ENCODE data around the gene CACNA2D3.

CACNA2D3 gene

DNA sequence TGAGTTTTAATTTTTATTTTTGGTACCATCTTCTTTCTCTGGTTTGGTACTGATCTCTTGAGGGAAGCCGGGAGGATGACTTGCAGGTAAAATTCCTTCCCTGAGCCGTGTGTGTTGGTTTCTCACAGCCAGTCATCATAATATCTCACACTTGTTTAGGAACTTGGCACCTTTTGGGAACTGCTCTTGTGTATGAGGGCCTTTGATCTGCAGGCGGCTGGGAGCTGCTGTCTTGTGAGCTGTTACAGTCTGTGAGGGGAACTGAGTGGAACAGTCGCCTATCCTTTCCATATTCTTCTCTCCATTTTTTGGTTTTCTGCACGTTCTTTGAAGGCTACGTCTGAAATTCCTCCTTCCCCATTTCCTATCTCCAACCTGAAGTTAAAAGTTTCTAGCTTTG is 75.2 kb downstream of the CACNA2D3 start:
- H3K4me1 ChIP-seq (ENCODE audit: insufficient read depth, low read length) = peaks cover 10% of the 10 kb centered on the region; the same call in 1 of the 2 replicates
- H3K36me3 ChIP-seq (ENCODE audit: insufficient read depth, low read length) = no peaks in the 10 kb centered on the region
- H3K9ac ChIP-seq (ENCODE audit: low read depth, low read length) = no peak overlapping the region
- no peaks in the 10 kb centered on the region; the same call in 1 of the 2 replicates for H3K9me3 ChIP-seq (ENCODE audit: control insufficient read depth, insufficient read depth, low read length)

DNA sequence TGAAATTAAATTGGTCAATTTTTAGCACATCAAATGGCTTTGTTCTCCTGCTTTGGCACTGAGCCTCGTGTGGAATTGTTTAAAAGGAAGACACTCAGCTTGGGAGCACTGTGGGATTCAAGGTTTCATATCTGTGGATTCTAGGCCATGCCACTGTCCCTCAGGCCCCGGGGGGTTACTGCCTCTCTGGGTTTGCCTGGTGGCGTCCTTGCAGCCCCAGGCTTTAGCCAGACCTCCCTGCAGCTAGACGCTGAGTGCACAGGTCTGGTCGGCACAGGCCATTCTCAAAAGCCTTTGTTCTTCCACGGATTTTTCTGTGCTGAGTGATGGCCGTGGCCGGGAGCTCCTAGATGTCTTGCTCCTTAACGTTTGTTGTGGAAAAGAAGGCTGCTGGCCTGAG is 76.2 kb downstream of the CACNA2D3 start:
- Histone ChIP-seq H3K9me3 (ENCODE audit: control insufficient read depth, insufficient read depth, low read length) (no peaks in the 10 kb centered on the region; the same call in 1 of the 2 replicates), H3K9ac (ENCODE audit: low read depth, low read length) (no peak overlapping the region), H3K4me1 (ENCODE audit: insufficient read depth, low read length) (peaks cover 3% of the 10 kb centered on the region; the same call in 1 of the 2 replicates), H3K36me3 (ENCODE audit: insufficient read depth, low read length) (no peaks in the 10 kb centered on the region)

DNA sequence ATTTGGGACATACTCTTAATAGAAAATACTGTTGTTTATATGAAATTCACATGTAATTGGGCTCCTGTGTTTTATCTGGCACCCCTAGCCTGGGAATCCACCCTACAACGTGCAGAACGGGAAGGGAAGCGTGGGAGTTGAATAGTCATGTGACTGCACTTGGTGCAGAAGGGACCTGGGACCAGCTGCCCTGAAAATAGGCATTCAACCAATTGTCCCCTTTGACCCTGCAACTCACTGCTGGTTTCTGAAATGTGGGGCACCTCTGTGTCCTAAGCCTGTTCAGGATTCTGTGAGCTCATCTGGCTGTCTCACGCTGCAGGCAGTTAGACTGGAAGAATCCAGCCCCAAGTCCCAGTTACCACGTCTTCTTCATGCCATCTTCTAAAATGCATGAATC is 79.7 kb downstream of the CACNA2D3 start:
- H3K9ac ChIP-seq (ENCODE audit: low read depth, low read length) = no peak overlapping the region
- no peaks in the 10 kb centered on the region for H3K36me3 ChIP-seq (ENCODE audit: insufficient read depth, low read length)
- H3K4me1 ChIP-seq (ENCODE audit: insufficient read depth, low read length) = peaks cover 2% of the 10 kb centered on the region; the same call in 1 of the 2 replicates
- no peaks in the 10 kb centered on the region for H3K9me3 ChIP-seq (ENCODE audit: control insufficient read depth, insufficient read depth, low read length)

DNA sequence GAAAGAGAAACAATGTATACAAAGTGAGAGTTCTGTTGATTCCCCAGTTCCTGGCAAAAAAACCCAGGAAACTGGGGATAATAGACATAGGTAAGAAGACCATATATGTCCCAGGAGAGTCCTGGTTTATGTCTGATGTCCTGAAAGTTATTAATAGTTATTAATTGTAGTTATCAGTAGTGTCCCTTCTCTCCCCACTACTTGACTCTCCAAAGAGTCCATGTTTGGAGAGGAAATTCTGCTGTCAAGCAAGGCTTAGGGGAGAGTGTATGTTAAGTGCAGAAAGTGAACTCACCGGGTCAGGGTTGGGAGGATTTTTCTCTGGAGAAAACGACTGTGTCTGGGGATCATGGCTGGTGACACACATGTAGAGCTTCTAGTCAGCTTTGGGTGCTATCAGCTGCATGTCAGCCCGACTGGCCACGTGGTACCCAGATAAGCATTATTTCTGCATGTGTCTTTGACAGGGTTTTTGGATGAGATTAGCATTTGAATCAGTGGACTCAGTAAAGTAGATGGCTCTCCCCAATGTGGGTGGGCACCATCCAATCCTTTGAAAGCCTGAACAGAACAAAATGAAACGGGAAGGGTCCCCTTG is 80.4 kb downstream of the CACNA2D3 start:
- H3K36me3 ChIP-seq (ENCODE audit: insufficient read depth, low read length) = no peaks in the 10 kb centered on the region
- H3K9ac ChIP-seq (ENCODE audit: low read depth, low read length) = no peak overlapping the region
- peaks cover 2% of the 10 kb centered on the region; the same call in 1 of the 2 replicates for H3K4me1 ChIP-seq (ENCODE audit: insufficient read depth, low read length)
- H3K9me3 ChIP-seq (ENCODE audit: control insufficient read depth, insufficient read depth, low read length) = no peaks in the 10 kb centered on the region

DNA sequence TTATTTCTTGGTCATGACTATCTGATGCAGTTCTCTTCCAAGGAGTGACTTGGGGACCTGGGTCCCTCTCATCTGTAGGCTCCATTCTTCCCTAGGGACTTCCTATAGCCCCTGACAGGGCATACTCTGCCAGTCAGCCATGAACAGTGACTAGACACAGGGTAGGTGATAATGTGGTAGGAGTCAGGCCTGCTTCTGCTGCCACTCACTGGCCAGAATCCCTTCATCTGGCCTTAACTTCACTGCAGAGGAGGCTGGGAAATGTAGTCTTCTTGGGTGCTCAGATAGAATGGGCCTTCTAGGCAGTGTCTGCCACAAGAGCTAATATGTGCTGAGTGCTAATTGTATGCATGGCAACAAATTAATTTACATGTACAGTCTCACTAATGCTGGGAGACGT is 84.5 kb downstream of the CACNA2D3 start:
- Histone ChIP-seq H3K36me3 (ENCODE audit: insufficient read depth, low read length) (no peaks in the 10 kb centered on the region), H3K9ac (ENCODE audit: low read depth, low read length) (no peak overlapping the region), H3K4me1 (ENCODE audit: insufficient read depth, low read length) (no peaks in the 10 kb centered on the region), H3K9me3 (ENCODE audit: control insufficient read depth, insufficient read depth, low read length) (no peaks in the 10 kb centered on the region)

DNA sequence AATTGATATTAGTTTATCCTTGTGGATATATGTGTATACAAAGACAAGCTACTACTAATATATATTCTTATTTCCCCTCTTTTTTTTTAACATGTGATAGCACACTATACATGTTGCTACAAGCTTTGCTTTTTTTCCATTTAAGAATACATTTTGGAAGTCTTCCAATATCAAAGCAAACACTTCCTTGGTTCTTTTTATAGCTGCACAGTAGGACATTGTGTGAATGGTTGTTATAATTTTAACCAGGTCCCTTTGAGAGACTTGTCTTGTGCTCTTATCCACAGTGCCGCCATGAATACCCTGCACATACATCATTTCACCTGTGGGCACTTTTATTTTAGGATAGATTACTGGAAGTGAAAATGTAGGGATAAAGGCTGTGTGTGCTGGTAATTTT is 88.7 kb downstream of the CACNA2D3 start:
- no peaks in the 10 kb centered on the region for H3K36me3 ChIP-seq (ENCODE audit: insufficient read depth, low read length)
- no peak overlapping the region for H3K9ac ChIP-seq (ENCODE audit: low read depth, low read length)
- H3K9me3 ChIP-seq (ENCODE audit: control insufficient read depth, insufficient read depth, low read length) = peaks cover 3% of the 10 kb centered on the region
- H3K4me1 ChIP-seq (ENCODE audit: insufficient read depth, low read length) = peaks cover 18% of the 10 kb centered on the region

DNA sequence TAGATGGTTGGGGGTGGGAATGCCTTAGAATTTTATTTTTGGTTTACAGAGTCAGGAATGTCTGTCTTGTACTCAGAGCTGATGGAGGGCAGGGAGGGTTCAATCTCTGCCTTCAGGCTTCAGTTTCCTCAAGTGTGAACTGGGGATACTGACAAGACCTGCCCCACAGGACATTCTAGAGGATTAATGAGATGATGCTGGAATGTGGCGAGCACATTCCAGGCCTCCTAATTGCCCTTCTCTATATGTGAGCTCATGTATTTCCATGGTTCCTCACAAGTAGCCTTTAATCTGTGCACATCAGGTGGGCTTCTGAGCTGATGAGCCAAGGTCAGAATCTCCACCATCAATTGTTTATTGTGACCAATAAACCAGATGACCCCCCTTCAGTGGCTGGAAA is 90.4 kb downstream of the CACNA2D3 start:
- Histone ChIP-seq H3K9ac (ENCODE audit: low read depth, low read length) (no peak overlapping the region), H3K4me1 (ENCODE audit: insufficient read depth, low read length) (peaks cover 18% of the 10 kb centered on the region), H3K9me3 (ENCODE audit: control insufficient read depth, insufficient read depth, low read length) (peaks cover 3% of the 10 kb centered on the region), H3K36me3 (ENCODE audit: insufficient read depth, low read length) (no peaks in the 10 kb centered on the region)

DNA sequence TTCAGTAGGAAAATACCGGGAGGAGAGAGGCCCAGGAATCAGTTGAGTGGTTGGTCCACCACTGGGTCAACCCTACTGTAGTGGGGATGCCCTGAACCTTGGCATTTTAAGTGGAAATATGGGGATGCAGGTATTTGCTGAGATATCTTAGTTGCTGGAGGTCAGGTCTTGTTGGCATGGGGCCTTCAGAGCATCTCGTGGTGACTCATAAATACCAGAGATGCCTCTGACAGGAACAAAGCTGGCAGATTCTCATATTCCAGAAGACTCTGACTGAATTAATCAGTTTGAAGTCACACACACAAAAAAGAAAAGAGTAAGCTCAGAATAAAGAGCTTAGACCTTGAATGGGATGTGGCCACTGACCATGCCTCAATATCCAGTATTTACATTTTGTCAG is 91.6 kb downstream of the CACNA2D3 start:
- Histone ChIP-seq H3K4me1 (ENCODE audit: insufficient read depth, low read length) (peaks cover 18% of the 10 kb centered on the region), H3K36me3 (ENCODE audit: insufficient read depth, low read length) (no peaks in the 10 kb centered on the region), H3K9me3 (ENCODE audit: control insufficient read depth, insufficient read depth, low read length) (peaks cover 3% of the 10 kb centered on the region), H3K9ac (ENCODE audit: low read depth, low read length) (no peak overlapping the region)

DNA sequence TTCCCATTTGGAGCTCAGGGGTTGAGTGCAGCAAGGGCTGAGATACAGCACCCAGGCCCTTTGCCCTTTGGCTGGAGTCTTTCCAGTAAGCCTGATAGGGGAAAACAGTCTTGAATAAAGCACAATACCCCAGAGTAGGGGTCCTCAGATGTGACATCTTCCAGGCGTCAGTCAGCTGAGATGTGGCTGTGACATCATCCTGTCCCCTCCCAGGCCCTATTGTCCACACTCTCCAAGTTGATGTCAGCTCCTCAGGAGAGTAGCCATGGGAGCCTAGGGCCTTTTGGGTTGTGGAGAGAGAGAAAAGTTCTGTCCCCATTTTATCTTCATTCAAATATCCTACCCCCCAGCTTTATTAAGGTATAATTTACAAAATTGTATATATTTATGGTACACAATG is 92.5 kb downstream of the CACNA2D3 start:
- H3K36me3 ChIP-seq (ENCODE audit: insufficient read depth, low read length) = no peaks in the 10 kb centered on the region
- H3K9me3 ChIP-seq (ENCODE audit: control insufficient read depth, insufficient read depth, low read length) = peaks cover 3% of the 10 kb centered on the region
- H3K9ac ChIP-seq (ENCODE audit: low read depth, low read length) = no peak overlapping the region

DNA sequence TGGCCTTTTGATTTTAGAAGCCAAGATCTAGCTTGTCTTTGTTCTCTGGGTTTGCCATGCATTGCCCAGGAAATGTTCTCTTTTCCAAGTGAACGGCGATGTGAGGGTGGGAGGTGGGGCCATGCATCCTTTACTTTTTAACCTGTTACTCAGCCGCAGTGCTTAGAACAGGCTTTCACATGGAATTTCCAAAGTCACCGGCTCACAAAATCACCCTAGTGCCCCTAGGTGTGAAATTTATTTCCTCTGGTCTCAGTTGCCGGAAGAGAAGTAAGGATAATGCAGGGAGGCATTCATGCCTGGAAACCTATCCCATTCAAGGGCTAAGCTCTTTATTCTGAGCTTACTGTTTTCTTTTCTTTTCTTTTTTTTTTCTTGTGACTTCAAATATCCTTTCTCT is 93.2 kb downstream of the CACNA2D3 start:
- H3K36me3 ChIP-seq (ENCODE audit: insufficient read depth, low read length) = no peaks in the 10 kb centered on the region
- no peak overlapping the region for H3K9ac ChIP-seq (ENCODE audit: low read depth, low read length)
- peaks cover 18% of the 10 kb centered on the region for H3K4me1 ChIP-seq (ENCODE audit: insufficient read depth, low read length)
- H3K9me3 ChIP-seq (ENCODE audit: control insufficient read depth, insufficient read depth, low read length) = peaks cover 3% of the 10 kb centered on the region

More for the DNA sequence above, 92.5 kb downstream of the CACNA2D3 start:
- peaks cover 18% of the 10 kb centered on the region for H3K4me1 ChIP-seq (ENCODE audit: insufficient read depth, low read length)

DNA sequence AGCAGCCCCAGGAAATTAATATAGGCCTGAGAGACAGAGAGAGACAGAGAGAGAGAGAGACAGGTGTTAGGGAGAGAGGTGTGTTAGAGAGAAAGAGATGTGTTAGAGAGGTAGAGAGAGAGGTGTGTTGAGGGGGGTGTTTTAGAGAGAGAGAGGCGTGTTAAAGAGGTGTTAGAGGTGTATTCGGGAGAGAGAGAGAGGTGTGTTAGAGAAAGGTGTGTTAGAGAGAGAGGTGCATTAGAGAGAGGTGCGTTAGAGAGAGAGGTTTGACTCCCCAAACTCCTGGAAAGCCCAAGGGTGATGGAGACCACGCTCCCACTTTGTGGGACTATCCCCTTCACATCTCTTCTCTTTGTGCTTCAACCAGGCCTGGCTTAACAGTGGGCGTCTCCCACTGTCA is 95.5 kb downstream of the CACNA2D3 start:
- H3K36me3 ChIP-seq (ENCODE audit: insufficient read depth, low read length) = no peaks in the 10 kb centered on the region
- peaks cover 18% of the 10 kb centered on the region for H3K4me1 ChIP-seq (ENCODE audit: insufficient read depth, low read length)
- H3K9ac ChIP-seq (ENCODE audit: low read depth, low read length) = no peak overlapping the region
- 0 out of 2 replicates have a peak, but pooled peaks cover under 1% of the 10 kb centered on the region for H3K9me3 ChIP-seq (ENCODE audit: control insufficient read depth, insufficient read depth, low read length)

DNA sequence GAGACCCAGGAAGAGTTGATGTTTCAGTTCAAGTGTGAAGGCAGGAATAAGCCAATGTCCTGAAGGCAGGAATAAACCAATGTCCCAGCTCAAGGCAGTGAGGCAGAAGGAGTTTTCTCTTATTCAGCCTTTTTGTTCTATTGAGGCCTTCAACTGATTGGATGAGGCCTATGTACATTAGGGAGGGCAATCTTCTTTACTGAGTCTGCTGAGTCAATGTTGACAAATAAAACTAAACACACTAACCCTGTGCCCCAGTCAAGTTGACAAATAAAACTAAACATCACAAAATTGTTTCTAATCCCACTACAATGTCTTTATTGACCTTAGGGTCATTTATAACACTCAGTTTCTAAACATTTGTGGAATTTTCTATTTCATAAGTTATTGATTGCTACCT is 100.0 kb downstream of the CACNA2D3 start:
- Histone ChIP-seq H3K4me1 (ENCODE audit: insufficient read depth, low read length) (peaks cover 4% of the 10 kb centered on the region), H3K9me3 (ENCODE audit: control insufficient read depth, insufficient read depth, low read length) (no peaks in the 10 kb centered on the region), H3K36me3 (ENCODE audit: insufficient read depth, low read length) (no peaks in the 10 kb centered on the region), H3K9ac (ENCODE audit: low read depth, low read length) (no peak overlapping the region)

DNA sequence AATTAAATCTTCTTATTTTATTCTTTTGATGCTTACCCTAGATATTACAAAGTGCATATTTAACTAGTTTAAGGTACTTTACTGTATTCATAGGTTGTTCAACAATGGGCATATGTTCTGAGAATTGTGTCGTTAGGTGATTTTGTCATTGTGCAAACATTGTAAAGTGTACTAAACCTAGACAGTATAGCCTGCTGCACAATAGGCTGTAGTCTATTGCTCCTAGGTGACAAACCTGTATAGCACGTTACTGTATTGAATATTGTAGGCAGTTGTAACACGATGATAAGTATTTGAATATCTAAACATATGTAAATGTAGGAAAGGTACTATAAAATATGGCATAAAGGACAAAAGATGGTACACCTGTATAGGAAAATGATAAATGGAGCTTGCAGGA is 100.7 kb downstream of the CACNA2D3 start:
- H3K9ac ChIP-seq (ENCODE audit: low read depth, low read length) = no peak overlapping the region
- peaks cover 4% of the 10 kb centered on the region for H3K4me1 ChIP-seq (ENCODE audit: insufficient read depth, low read length)
- H3K9me3 ChIP-seq (ENCODE audit: control insufficient read depth, insufficient read depth, low read length) = no peaks in the 10 kb centered on the region
- no peaks in the 10 kb centered on the region for H3K36me3 ChIP-seq (ENCODE audit: insufficient read depth, low read length)

DNA sequence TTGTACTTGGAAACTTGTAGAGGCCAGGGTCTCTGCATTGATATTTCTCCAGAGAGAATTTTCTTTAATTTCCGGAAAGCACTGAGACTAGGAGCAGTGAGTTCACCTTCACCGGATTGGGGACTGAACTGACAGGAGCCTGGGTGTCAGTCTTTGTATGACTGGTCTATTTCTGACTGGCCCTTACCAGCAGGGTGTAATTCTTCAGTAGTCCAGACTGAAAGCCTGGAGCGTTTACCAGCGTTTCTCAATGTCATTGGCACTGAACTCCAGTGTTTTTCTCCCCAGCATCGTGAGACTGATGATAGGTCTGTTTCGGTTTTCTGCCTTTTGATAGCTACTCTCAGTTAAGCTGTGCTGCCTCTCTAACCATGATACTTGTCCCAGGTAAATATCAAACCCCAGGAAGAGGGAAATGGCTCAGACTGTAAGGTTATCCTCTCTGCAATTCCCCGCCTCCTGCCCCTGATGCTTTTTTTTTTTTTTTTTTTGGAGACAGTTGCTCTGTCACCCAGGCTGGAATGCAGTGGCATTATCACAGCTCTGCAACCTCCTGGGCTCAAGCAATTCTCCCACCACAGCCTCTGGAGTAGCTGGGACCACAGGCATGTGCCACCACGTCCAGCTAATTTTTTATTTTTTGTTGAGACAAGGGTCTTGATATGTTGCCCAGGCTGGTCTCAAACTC is 103.6 kb downstream of the CACNA2D3 start:
- H3K36me3 ChIP-seq (ENCODE audit: insufficient read depth, low read length) = no peaks in the 10 kb centered on the region
- H3K4me1 ChIP-seq (ENCODE audit: insufficient read depth, low read length) = peaks cover 12% of the 10 kb centered on the region
- H3K9ac ChIP-seq (ENCODE audit: low read depth, low read length) = no peak overlapping the region
- H3K9me3 ChIP-seq (ENCODE audit: control insufficient read depth, insufficient read depth, low read length) = no peaks in the 10 kb centered on the region

DNA sequence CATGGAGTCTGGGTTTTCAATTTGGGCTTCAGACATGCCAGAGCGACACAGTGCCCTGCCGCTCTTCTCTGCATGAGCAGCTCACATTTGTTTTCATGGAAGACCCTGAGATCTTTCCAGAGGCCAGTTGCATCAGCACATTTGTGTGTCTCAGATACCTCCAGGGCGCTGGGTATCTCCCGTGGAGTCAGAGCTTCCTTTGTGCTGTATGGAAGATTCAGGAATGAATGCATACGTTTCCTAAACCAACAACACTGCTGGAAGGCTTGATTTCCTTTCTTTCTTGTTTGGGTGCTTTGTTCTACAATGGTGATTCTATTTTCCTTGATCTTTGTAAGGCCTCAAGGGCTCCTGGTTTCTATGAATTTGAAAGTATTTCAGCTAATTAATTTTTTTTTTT is 106.5 kb downstream of the CACNA2D3 start:
- no peak overlapping the region for H3K9ac ChIP-seq (ENCODE audit: low read depth, low read length)
- no peaks in the 10 kb centered on the region for H3K36me3 ChIP-seq (ENCODE audit: insufficient read depth, low read length)
- H3K4me1 ChIP-seq (ENCODE audit: insufficient read depth, low read length) = peaks cover 12% of the 10 kb centered on the region
- H3K9me3 ChIP-seq (ENCODE audit: control insufficient read depth, insufficient read depth, low read length) = no peaks in the 10 kb centered on the region
